HUES6 (cell line): ENCODE data around the gene USF3.
"Not testable (repeated sequence)": the region's sequence is repeated elsewhere in the genome, so short reads cannot be mapped to it uniquely, and the experiment has no call there.

ENCODE experiments used
- H3K27ac ChIP-seq: 2 replicates; pipeline ENCODE4 v1.7.0; 2013; ENCODE audit warnings: low read depth, mild to moderate bottlenecking, low read length, inconsistent platforms
- H3K27me3 ChIP-seq: 2 replicates; pipeline ENCODE4 v1.6.1; 2013; ENCODE audit warnings: low read length; ENCODE audit not compliant: control insufficient read depth, insufficient read depth
- H3K36me3 ChIP-seq: 2 replicates; pipeline ENCODE4 v1.6.1; 2013; ENCODE audit warnings: low read length; ENCODE audit not compliant: control insufficient read depth, insufficient read depth
- H3K4me1 ChIP-seq: 2 replicates; pipeline ENCODE4 v1.6.1; 2013; ENCODE audit warnings: low read length; ENCODE audit not compliant: control insufficient read depth, insufficient read depth
- H3K4me3 ChIP-seq: 2 replicates; pipeline ENCODE4 v1.5.1; 2013; ENCODE audit warnings: low read depth, low read length
- H3K9ac ChIP-seq: one replicate; pipeline ENCODE4 v1.6.1; 2013; ENCODE audit warnings: mild to moderate bottlenecking, low read length
- H3K9me3 ChIP-seq: 2 replicates; pipeline ENCODE4 v1.6.1; 2013; ENCODE audit warnings: low read depth, low read length; ENCODE audit not compliant: control insufficient read depth, insufficient read depth

Gene USF3

DNA sequence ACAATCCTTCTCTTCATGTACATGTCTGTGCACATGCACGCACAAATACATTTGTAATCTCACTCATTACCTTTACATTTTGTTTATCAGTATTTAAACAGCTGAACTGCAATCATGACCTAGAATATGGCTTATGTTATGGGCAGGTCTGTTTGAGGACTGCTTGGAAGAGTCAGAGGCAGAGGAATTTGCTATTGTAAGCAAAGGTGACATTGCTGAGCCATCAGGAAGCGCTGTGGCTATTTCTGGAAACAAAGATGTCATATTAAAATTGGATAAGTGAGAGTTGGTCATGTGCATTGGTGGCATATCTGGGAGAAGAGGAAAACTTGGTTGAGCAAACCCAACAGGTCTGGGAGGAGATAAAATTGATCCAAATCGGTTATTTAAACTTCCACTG, 41.6 kb downstream of the USF3 start:
- no peak overlapping the region for H3K9ac ChIP-seq
- H3K27me3 ChIP-seq = no peaks in the 10 kb centered on the region
- H3K27ac ChIP-seq = no peak overlapping the region
- peaks cover 10% of the 10 kb centered on the region; the same call in 1 of the 2 replicates for H3K36me3 ChIP-seq
- no peak overlapping the region for H3K4me3 ChIP-seq
- no peaks in the 10 kb centered on the region for H3K4me1 ChIP-seq
- no peaks in the 10 kb centered on the region for H3K9me3 ChIP-seq

GRCh38 chr3:113654310-113654709, 42.1 kb downstream of the USF3 start:
- H3K9ac ChIP-seq = no peak overlapping the region
- no peaks in the 10 kb centered on the region for H3K9me3 ChIP-seq
- peaks cover 5% of the 10 kb centered on the region; the same call in 1 of the 2 replicates for H3K36me3 ChIP-seq
- no peaks in the 10 kb centered on the region for H3K27me3 ChIP-seq
- H3K27ac ChIP-seq = no peak overlapping the region
- H3K4me3 ChIP-seq = no peak overlapping the region
- H3K4me1 ChIP-seq = no peaks in the 10 kb centered on the region

DNA sequence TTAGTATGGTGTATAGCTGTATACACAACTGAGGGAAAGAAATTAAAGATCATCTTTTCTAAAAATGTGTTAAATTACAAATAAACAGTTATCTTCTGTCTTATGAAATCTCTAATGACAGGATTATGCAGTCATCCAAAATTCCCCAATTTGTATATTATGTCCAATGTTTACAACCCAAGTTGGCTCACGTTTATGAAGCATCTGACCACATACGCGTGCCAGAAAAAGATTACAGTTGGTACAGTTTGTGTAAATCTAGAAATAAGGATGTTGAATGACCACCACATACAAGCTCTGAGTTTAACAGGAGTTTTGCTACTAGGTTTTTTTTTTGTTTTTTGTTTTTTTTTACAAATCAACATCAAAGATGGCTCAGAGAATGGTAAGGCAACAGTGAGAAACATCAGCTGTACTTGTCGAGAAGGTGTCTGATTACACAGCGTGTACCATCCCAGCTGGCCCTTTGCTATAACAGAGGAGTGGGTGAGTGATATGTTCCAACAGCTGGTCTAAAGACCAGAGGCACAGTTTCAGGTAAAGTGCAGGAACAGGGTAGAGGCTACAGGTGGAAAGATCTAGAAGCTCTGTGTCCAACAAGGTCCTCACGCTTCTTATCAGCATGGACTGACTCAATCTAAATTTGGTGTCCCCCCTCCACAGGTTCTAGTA, 47.1 kb downstream of the USF3 start:
- Histone ChIP-seq H3K9me3 (peaks cover 14% of the 10 kb centered on the region; the same call in 1 of the 2 replicates), H3K27ac (no peak overlapping the region), H3K4me3 (no peak overlapping the region), H3K36me3 (no peaks in the 10 kb centered on the region), H3K27me3 (no peaks in the 10 kb centered on the region), H3K4me1 (no peaks in the 10 kb centered on the region), H3K9ac (no peak overlapping the region)

DNA sequence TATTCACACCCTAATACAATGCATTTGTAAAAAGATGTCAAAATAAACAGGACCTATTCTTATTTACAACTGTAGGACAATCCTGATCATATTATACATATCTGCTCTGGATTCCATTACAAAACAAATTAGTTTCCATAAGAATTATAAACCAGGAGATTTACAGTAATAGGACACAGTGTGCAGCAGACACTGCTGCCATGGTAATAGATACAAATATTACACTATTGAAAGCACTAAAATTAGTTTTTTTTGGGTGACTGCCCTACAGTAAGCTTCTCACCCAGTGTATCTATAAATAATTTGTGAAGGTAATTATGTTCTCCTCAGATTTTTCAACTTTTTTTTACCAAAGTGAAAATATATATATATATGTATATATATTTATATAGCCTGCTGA, 47.9 kb downstream of the USF3 start:
- no peaks in the 10 kb centered on the region for H3K27me3 ChIP-seq
- H3K4me1 ChIP-seq = no peaks in the 10 kb centered on the region
- H3K27ac ChIP-seq = no peak overlapping the region
- H3K9me3 ChIP-seq = peaks cover 22% of the 10 kb centered on the region
- no peak overlapping the region for H3K9ac ChIP-seq
- H3K36me3 ChIP-seq = no peaks in the 10 kb centered on the region
- no peak overlapping the region for H3K4me3 ChIP-seq

GRCh38 chr3:113643583-113643982, 52.9 kb downstream of the USF3 start:
- Histone ChIP-seq H3K27me3 (no peaks in the 10 kb centered on the region), H3K27ac (no peak overlapping the region), H3K9ac (no peak overlapping the region), H3K9me3 (peaks cover 22% of the 10 kb centered on the region), H3K4me1 (no peaks in the 10 kb centered on the region), H3K4me3 (no peak overlapping the region), H3K36me3 (no peaks in the 10 kb centered on the region)

- no peak overlapping the region for H3K9ac ChIP-seq
- no peaks in the 10 kb centered on the region for H3K27me3 ChIP-seq
- H3K27ac ChIP-seq = no peak overlapping the region
Measured at GRCh38 chr3:113638910-113639309, 57.5 kb downstream of the USF3 start.

GRCh38 chr3:113637756-113638155, 58.7 kb downstream of the USF3 start:
- no peak overlapping the region for H3K9ac ChIP-seq
- no peaks in the 10 kb centered on the region for H3K36me3 ChIP-seq
- no peak overlapping the region for H3K27ac ChIP-seq
- no peaks in the 10 kb centered on the region for H3K9me3 ChIP-seq
- no peak overlapping the region for H3K4me3 ChIP-seq
- H3K4me1 ChIP-seq = no peaks in the 10 kb centered on the region
- no peaks in the 10 kb centered on the region for H3K27me3 ChIP-seq

More at GRCh38 chr3:113638910-113639309, 57.5 kb downstream of the USF3 start:
- Histone ChIP-seq H3K9me3 (peaks cover 4% of the 10 kb centered on the region), H3K36me3 (no peaks in the 10 kb centered on the region), H3K4me1 (no peaks in the 10 kb centered on the region), H3K4me3 (no peak overlapping the region)

GRCh38 chr3:113636034-113636433, 60.4 kb downstream of the USF3 start:
- H3K9me3 ChIP-seq, H3K27me3 ChIP-seq, H3K27ac ChIP-seq, H3K9ac ChIP-seq, H3K36me3 ChIP-seq, H3K4me1 ChIP-seq, H3K4me3 ChIP-seq: not testable (repeated sequence)

- H3K4me1 ChIP-seq = no peaks in the 10 kb centered on the region
- H3K9me3 ChIP-seq = no peaks in the 10 kb centered on the region
- no peak overlapping the region for H3K9ac ChIP-seq
- H3K27ac ChIP-seq = no peak overlapping the region
- H3K4me3 ChIP-seq = no peak overlapping the region
- no peaks in the 10 kb centered on the region for H3K36me3 ChIP-seq
- H3K27me3 ChIP-seq = no peaks in the 10 kb centered on the region
Measured at GRCh38 chr3:113634782-113635474, 61.5 kb downstream of the USF3 start.

DNA sequence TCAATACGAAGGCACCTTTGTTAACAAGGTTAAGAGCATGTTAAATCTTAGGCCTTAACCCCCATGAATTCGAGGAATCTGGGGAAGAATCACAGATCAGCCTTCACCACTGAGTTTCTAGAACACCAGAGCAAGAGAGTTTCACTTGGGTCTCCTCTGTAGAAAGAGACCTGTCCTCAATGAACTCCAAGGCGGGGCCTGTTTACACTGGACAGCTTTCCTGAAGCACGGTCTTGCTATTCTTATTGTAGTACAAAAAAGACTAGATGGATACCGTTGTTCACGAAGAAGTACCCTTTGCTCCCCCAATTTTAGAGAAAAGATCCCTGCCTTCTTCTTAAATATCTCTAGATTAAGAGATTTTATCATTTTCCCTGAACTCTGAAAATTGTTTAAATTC, 64.9 kb downstream of the USF3 start:
- Histone ChIP-seq H3K4me3 (no peak overlapping the region), H3K36me3 (no peaks in the 10 kb centered on the region), H3K9ac (no peak overlapping the region), H3K4me1 (no peaks in the 10 kb centered on the region), H3K27me3 (no peaks in the 10 kb centered on the region), H3K9me3 (no peaks in the 10 kb centered on the region), H3K27ac (no peak overlapping the region)

DNA sequence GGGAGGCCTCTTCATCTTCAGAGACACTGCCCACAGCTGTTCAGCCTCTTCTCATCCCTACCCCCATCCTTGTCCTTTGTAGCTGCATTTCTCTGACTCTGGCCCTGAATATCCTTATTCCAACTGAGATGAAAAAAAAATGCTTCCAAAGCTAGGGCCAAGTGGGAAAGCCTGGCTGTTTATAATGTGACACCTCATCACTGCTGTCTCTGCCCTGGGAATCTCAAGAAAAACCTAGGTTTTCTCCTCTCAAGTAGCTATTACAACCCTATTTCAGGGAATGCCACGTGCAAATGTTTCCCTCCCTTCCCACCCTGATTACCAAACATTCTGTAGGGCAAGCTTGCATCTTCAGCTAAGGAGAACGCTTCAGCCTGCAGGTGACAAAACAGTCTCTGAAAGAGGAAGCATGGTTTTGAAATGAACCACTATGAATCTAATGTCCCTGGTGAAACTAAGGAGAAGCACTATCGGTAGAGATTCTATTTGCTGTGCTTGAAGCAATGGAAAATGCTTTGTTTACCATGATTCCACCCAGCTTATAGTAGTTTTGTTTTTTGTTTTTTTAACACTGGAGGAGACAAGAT, 65.4 kb downstream of the USF3 start:
- Histone ChIP-seq H3K36me3 (no peaks in the 10 kb centered on the region), H3K4me1 (no peaks in the 10 kb centered on the region), H3K9me3 (no peaks in the 10 kb centered on the region), H3K9ac (no peak overlapping the region), H3K27ac (no peak overlapping the region), H3K4me3 (no peak overlapping the region), H3K27me3 (no peaks in the 10 kb centered on the region; the same call in 1 of the 2 replicates)
